ENCODE results near the gene TSPAN16. TPM values are rescaled to one million over a fixed set of nuclear protein-coding genes. Genes with fewer than 3 reads are reported as not detected.
A peak's percentile ranks its signal among the peaks of the same experiment; 100 is the strongest.

The TSPAN16 gene
- total and polyA plus RNA-seq, 8 donors = 0.26 TPM; not detected in 7

DNA sequence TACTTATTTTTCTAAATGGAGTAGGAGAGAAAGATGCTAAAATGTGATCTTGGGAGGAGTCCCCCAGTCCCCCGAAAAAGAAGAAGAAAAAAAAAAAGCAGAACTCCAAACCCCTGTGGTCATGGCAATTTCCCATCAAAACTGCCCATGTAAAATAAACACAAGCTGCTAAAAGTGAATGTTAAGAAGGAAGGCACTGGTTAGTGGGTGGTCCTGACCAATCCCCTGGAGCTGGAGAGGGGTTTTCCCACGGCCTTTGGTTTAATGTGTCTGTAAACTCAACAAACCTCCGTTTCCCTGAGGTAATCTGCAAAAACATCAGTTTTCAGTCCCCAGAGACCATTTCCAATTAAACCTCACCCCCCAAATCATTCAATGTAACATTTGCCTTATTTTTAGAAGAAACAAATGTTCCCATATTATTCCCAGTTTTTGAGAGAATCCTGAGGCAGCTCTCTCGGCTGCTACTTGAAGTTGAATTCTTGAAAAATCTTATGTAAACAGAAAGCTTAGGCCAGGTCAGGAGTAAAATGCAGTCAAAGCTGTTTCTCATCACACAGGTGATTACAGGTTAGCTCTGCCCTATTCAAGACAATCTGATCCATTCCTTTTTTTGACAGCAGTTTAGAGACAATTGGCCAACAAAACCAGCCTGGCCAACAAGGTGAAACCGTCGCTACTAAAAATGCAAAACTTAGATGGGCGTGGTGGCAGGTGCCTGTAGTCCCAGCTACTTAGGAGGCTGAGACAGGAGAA, 26.5 kb downstream of the TSPAN16 start:
- Histone ChIP-seq H3K4me3 (no peak overlapping the region), H3K27ac (peak overlapping the region; percentile 76 to 94), H3K27me3 (no peaks in the 10 kb centered on the region), H3K4me1 (peaks cover 26 to 88% of the 10 kb centered on the region in 2 donors), H3K9me3 (no peaks in the 10 kb centered on the region), H3K36me3 (peaks cover 0 to 27% of the 10 kb centered on the region in 2 donors)
- ATAC-seq (peak; percentile 49), DNase-seq (peak in 2 of 4 donors; percentile 5 to 41)
- intact Hi-C loops (cut with DNase I) = no loop called here
- no peak for TF ChIP-seq CTCF (IDR thresholded peaks at IDR 0.05)

DNA sequence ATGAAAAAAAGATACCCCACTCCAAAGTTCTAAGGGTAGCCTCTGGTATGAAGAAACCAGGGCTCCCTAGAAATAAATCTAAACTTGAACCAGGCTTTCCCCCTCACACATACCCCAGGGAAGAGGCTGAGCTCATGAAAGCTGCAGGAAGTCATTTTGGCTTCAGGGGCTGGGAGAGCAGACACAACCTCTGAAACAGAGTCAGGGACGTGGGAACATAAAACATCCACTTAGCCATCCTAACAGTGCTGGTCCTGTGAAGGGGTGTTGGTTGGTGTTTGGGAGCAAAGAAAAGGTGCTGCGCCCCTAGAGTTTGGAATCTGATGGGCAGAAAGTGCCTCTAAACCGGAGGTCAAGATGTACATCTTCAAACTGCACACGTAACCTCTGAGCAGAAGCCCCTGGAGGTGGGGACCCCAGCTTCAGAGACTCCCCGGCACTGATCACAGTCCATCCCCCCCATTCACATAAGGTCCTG, 27.7 kb downstream of the TSPAN16 start:
- peak overlapping the region in 1 of 2 donors; percentile 7 for H3K4me3 ChIP-seq
- DNase-seq (no peak), ATAC-seq (peak; percentile 10)

GRCh38 chr19:11324079-11324661, 28.2 kb downstream of the TSPAN16 start:
- peak overlapping the region in 1 of 2 donors; percentile 7 for H3K4me3 ChIP-seq
- intact Hi-C loops (cut with DNase I) = no loop called here
- H3K36me3 ChIP-seq = peaks cover 0 to 45% of the 10 kb centered on the region in 2 donors
- peaks cover 26 to 71% of the 10 kb centered on the region in 2 donors for H3K4me1 ChIP-seq
- H3K9me3 ChIP-seq = no peaks in the 10 kb centered on the region
- DNase-seq (peak; percentile 85 to 93 (median 90)), ATAC-seq (peak; percentile 85)
- no peaks in the 10 kb centered on the region for H3K27me3 ChIP-seq
- peak overlapping the region; percentile 76 to 94 for H3K27ac ChIP-seq
- TF ChIP-seq CTCF (IDR thresholded peaks at IDR 0.05) = no peak

More for the DNA sequence above, 27.7 kb downstream of the TSPAN16 start:
- H3K9me3 ChIP-seq = no peaks in the 10 kb centered on the region
- intact Hi-C loops (cut with DNase I) = no loop called here
- H3K27me3 ChIP-seq = no peaks in the 10 kb centered on the region
- no peak for TF ChIP-seq CTCF (IDR thresholded peaks at IDR 0.05)
- peaks cover 0 to 39% of the 10 kb centered on the region in 2 donors for H3K36me3 ChIP-seq
- H3K4me1 ChIP-seq = peaks cover 26 to 77% of the 10 kb centered on the region in 2 donors
- peak overlapping the region; percentile 76 to 94 for H3K27ac ChIP-seq

DNA sequence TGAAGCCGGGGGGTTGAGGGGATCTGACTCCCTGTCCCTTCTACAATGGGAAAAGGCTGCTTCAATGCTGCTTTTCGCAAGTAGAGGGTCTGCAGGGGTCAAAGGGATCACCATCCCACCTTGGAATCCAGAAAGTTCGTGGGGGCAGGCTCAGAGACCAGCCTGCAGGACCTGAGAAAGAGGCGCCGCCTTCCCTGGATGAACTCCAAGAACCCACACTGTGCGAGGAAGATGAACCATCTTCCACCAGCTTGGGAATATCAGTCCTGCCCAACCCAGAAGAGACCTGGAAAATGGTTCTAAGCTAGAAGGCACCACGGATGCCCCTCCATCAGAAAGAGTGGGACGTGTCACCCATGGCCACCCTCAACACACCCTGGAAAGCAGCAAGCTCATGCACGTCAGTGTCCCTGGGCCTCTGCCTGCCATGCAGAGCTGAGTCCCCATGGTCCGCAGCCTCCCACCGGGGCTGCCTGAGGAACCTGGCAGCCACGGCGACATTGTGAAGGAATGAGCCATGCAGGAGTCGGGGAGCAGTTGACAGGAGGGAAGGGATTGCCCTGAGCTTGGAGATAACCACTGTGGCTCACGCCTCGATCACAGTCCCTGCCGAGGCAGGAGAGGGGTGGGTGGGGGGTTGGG, 28.9 kb downstream of the TSPAN16 start:
- intact Hi-C loops (cut with DNase I) = no loop called here
- TF ChIP-seq CTCF (IDR thresholded peaks at IDR 0.05) = no peak
- ATAC-seq (no peak), DNase-seq (peak in 2 of 4 donors; percentile 22 to 72)
- peak overlapping the region; percentile 76 to 94 for H3K27ac ChIP-seq
- H3K9me3 ChIP-seq = no peaks in the 10 kb centered on the region
- H3K27me3 ChIP-seq = no peaks in the 10 kb centered on the region
- H3K36me3 ChIP-seq = peaks cover 0 to 52% of the 10 kb centered on the region in 2 donors
- H3K4me3 ChIP-seq = peak overlapping the region in 1 of 2 donors; percentile 7
- peaks cover 26 to 64% of the 10 kb centered on the region in 2 donors for H3K4me1 ChIP-seq

DNA sequence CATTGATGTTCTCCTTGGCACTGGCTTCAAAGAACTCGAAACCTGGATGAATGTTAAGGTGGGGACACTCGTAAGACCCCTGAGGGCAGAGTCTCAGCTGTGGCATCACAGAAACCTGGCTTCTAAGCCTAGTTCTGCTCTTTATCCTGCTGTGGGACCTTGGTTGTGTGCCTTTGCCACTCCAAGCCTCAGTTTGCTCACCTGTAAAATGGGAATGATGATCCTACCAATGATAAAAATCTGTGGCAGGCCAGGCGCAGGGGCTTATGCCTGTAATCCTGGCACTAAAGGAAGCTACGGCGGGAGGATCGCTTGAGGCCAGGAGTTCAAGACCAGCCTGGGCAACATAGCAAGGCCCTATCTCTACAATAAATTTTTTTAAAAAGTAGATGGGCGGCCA, 29.6 kb downstream of the TSPAN16 start:
- intact Hi-C loops (cut with DNase I) = no loop called here
- Histone ChIP-seq H3K4me3 (no peak overlapping the region), H3K4me1 (peaks cover 26 to 57% of the 10 kb centered on the region in 2 donors), H3K27ac (peak overlapping the region in 1 of 2 donors; percentile 94), H3K9me3 (no peaks in the 10 kb centered on the region), H3K36me3 (peaks cover 0 to 58% of the 10 kb centered on the region in 2 donors), H3K27me3 (no peaks in the 10 kb centered on the region)
- DNase-seq (peak in 1 of 4 donors; percentile 18), ATAC-seq (no peak)
- TF ChIP-seq CTCF (IDR thresholded peaks at IDR 0.05) = no peak
